GM19395 (cell line): ENCODE results near the gene CDCA4.
A peak's percentile ranks its signal among the peaks of the same experiment; 100 is the strongest.

Experiments used
- ATAC-seq: cut with Tn5 transposase; IDR thresholded peaks from one replicate; pipeline ENCODE4 v1.9.1; 2021; ENCODE audit warnings: mild to moderate bottlenecking, moderate library complexity; ENCODE audit not compliant: unreplicated experiment

The CDCA4 gene

GRCh38 chr14:104993808-104994591, 26.9 kb downstream of the CDCA4 start:
- ATAC-seq, result no peak

DNA sequence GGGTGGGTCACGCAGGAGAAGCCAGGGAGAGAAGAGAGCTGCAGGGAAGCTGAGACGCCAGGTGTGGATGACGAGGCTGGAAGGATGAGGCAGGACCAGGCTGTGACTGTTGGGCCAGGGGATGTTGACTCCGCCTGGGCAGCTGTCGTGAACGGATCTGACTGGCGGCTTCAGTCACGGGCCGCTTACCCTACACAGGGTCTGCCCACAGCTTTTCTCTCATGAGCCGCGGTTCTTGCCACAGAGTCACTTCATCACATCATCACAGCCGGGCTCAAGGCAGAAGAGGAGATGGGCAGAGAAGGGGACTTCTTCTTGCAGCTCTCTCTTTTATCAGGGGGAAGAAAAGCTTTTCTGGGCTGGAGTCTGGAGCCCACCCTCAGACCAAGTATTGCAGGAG, 27.6 kb downstream of the CDCA4 start:
- ATAC-seq, result no peak

DNA sequence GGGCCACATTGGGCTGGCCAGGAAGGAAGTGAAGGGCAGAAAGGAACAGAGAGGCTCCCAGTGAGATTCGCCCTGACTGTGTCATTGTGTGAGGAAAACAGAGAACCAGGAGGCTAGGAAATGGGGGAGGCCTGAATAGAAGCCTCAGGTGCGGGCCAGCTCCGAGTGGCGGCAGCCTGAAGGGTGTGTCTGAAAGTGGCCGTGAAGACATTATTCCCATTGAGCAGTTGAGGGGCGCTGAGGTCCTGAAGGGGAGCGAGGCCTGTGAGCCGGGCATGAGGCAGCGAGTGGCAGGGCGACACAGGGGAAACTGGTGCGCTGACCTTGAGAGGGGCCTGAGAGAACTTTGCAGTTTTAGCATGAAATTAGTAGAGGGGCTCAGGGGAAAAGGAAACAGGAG, 28.4 kb downstream of the CDCA4 start:
- no peak for ATAC-seq

DNA sequence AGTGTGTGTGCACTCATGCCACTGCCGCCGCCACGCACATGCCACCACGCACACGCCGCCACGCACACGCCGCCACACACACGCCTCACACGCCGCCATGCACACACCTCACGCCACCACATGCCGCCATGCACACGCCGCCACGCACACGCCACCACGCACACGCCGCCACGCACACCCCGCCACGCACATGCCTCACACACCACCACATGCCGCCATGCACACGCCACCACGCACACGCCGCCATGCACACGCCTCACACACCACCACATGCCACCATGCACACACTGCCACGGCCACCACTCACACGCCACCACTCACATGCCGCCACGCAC, 29.0 kb downstream of the CDCA4 start:
- ATAC-seq, result no peak

DNA sequence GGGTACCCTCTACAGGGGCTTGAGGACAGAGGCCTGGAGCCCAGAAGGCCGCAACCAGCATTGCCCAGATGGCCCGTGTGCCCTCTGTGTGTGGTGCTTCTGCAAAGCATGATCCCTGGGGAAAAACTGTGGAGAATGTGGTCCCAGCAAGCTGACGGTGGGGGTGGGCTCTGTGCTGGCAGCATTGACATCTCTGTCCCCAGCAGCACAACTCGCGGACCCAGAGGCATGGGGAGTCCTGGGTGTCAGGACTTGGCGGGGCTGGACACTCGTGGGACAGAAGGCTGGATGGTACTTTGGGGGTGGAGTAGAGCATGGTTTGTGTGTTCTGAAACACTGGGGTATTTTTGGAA, 31.0 kb downstream of the CDCA4 start:
- ATAC-seq, result no peak

DNA sequence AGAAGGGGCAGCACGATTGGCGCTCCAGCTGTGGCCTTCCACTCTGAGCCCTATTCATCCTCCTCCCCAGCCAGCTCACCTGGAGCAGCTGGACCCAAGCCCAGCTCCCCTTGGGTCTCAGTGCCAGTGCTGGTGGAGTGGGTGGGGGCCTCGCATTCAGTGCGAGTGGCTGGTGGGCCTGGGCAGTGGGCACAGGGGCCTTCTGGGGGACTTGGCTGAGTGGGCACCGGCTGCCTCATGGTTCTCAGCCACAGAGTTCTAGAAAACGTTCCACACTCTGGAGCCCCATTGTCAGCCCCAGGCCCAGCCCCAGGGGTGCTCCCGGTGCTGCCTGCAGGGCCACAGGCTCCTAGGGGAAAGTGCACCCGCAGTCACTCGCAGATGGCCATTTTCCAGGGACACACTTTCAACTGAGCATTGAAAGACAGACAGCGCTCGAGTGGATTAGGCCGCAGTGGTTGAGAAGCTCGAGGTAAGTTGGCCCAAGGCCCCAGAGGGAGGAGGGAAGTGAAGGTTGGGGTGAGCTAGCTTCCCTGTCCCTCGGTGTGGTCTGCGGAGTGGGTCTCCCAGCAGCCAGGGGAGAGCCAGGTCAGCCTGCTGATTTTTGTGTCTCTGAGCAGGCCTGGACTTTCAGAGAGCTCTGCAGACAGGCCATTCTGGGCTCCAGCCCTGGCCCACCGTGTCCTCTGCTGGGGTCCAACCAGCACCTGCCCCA, 31.5 kb downstream of the CDCA4 start:
- no peak for ATAC-seq

- no peak for ATAC-seq
Measured at GRCh38 chr14:104986487-104987164, 34.3 kb downstream of the CDCA4 start.

GRCh38 chr14:104985675-104986486, 35.0 kb downstream of the CDCA4 start, which contains the start of gene CLBA1:
TSS of gene CLBA1 (plus strand) at chr14:104985788. CDS start at chr14:104986432, 644 bp downstream.
- peak; percentile 92 for ATAC-seq

DNA sequence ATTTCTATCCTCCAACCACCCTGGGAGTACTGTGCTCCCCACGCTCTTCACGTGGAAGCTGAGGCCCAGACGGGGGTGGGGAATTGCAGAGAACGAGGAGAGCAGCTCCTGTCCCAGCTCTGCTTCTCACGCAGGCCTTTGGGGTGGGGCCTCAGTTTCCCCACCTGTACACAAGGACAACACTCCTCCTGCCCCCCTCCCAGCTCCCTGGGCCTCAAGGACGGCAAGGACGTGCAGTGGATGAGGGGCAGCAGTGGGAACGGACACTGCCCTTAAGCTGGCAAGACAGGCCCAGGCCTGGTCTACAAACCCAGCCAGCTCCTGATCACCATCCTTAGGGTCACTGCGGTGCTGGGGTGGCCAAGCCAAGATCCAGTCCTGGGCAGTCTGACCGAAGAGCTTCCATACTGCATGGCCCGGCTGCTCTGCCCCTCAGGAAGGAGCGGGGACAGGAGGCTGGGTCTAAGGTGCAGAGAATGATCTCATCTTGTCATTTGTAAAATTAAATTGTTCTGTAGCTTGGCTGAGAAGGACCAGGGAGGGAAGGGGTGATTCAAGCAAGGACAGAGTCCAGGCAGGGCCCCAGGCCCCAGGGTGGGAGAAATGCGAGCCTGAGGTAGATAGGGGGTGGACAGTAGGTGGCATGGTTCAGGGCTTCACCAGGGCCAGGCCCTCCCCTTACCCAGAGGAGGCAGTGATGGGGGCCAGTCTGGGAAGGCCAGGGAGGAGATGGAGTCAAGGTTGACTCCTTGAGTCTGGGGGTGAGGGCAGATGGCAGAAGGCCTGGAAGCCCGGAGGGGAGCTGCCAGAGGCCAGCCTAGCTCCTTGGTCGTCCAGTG, 36.6 kb downstream of the CDCA4 start:
- ATAC-seq, result no peak

- ATAC-seq, result no peak
Measured at GRCh38 chr14:104983231-104983721, 37.6 kb downstream of the CDCA4 start.

DNA sequence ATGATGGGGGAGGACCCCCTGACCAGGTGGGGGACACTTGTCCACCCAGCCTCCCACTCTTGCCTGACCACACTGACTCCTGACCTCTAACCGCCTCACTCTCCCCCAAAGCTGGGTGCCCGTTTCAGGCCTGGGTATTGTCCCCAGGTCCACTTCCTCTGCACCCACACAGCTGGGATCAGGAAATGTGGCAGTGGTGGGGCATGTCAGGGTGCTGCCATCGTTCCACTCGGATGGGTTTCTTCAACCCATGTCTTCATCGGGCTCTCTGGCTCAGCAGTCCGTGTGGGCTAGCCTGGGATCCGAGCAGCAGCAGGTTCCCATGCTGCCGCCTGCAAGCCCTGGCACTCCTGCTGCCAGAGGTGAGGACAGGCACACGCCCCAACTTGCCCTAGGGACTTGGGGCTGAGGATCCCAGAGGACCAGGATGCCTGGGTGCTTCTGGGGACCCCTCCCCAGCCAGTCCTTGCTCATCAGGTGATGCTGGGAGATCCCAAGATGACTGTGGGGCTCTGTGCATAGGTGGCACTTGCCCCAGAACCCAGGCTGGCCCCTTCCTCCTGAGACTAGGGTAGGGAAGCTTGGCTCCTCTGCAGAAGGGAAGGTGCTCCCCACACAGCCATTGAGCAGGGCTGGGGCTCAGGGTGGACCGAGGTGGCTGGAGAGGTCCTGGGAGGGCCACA, 38.2 kb downstream of the CDCA4 start:
- no peak for ATAC-seq

DNA sequence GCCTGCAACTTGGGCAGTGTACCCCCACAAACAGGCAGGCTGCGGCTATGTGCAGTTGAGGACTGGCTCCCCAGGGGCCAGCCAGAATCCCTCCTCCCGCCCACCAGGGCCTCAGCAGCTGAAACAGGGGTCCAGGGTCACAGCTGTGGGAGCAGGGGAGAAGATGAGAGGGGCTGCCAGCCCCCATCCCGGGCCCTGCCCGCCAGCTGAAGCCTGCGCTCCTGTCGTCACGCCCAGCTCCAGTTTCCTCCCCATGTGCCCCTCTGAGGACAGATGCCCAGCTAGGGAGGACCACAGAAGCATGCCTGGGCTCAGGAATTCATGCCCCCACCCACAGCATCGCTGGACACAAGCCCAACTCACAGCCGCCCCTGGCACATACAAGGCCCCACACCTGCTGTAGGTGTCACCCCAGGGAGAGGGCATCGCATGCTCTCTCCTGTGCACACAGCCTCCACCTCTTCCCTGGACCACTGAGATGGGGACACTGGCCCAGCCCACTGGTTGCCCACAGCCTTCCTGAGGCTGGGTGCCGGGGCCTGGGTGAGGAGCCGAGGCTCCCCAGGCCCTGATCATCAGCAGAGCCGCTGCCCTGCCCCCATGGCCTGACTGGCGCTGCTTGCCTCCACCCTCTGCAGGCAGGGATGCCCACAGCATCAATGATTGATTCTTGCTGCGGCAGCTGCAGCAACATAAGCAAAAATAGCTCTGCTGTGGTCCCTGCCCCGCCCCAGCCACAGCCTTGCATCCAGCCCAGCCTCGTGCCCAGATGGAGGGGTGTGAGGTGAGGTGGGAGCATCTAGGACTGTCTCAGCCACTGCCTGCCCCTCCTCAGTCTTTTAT, 39.0 kb downstream of the CDCA4 start:
- ATAC-seq, result no peak

- no peak for ATAC-seq
Measured at GRCh38 chr14:104980611-104981531, 40.0 kb downstream of the CDCA4 start.

- no peak for ATAC-seq
Measured at GRCh38 chr14:104979758-104980610, 40.9 kb downstream of the CDCA4 start.

DNA sequence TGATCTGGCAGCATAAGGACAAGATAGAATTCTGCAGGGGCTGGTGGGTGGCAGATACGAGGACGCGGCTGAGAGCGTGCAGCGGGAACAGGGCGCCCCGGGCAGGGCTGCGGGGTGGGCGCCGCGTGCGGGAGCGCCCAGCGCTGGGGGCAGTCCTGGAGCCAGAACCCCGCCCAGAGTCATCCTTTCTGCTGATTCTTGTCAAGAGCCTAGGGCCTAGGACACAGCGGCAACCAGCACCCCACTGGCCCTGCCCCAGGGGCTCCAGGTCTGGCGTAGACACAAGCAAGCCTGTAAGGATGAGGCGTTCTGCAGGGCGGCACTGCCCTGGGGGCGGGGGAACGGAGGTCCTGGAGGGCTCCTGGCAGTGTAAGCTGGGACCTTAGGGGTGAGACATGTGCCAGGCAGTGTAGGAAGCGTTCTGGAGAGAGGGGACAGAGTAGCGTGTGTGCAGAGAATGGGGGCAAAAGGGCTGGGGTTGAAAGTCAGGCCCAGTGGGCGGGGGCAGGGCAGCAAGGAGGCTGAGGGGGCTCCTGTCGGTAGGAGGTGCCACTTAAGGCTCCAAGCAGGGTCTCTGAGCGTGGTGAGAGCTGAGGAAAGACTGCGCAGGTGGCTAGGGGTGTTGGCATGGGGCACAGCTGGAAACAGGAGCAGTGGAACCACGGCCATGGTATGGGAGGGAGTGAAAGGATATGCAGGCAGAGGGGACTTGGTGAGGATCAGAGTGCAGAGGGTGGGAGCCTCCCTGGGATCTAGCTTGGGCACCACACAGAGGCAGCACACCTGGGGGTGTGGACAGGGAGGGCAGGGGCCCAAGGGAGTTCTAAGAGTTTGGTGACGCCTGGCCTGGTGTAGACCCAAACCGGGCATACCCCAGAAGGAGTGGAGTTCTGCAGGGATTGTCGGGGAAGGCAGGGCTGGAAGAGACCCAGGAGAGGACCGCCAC, 41.9 kb downstream of the CDCA4 start:
- no peak for ATAC-seq
